ENCODE data around the gene CYSLTR2.
"Not testable (repeated sequence)": the region's sequence is repeated elsewhere in the genome, so short reads cannot be mapped to it uniquely, and the experiment has no call there.

Gene CYSLTR2

GRCh38 chr13:48645845-48646244 is 7.9 kb upstream of the CYSLTR2 start:
- no peak for FAIRE-seq

GRCh38 chr13:48646791-48647190 is 6.9 kb upstream of the CYSLTR2 start:
- no peak for FAIRE-seq

- FAIRE-seq = no peak
Observed at GRCh38 chr13:48647625-48648024, 6.1 kb upstream of the CYSLTR2 start.

GRCh38 chr13:48648446-48648845 is 5.3 kb upstream of the CYSLTR2 start:
- no peak for FAIRE-seq

GRCh38 chr13:48652851-48653471 is 768 bp upstream of the CYSLTR2 start:
- FAIRE-seq = no peak

- no peak for FAIRE-seq
Observed at GRCh38 chr13:48654511-48654910, 782 bp downstream of the CYSLTR2 start.

GRCh38 chr13:48655291-48655690 is 1.6 kb downstream of the CYSLTR2 start:
- FAIRE-seq = no peak

- FAIRE-seq = no peak
Observed at GRCh38 chr13:48656608-48657007, 2.9 kb downstream of the CYSLTR2 start.

- no peak for FAIRE-seq
Observed at GRCh38 chr13:48660361-48661076, 6.8 kb downstream of the CYSLTR2 start.

- FAIRE-seq = no peak
Observed at GRCh38 chr13:48661107-48661506, 7.4 kb downstream of the CYSLTR2 start.

GRCh38 chr13:48662226-48662625 is 8.5 kb downstream of the CYSLTR2 start:
- FAIRE-seq = no peak

- FAIRE-seq = no peak
Observed at GRCh38 chr13:48667136-48667535, 13.4 kb downstream of the CYSLTR2 start.

GRCh38 chr13:48671421-48671820 is 17.7 kb downstream of the CYSLTR2 start:
- not testable (repeated sequence) for FAIRE-seq

GRCh38 chr13:48675247-48675646 is 21.5 kb downstream of the CYSLTR2 start:
- no peak for FAIRE-seq

- no peak for FAIRE-seq
Observed at GRCh38 chr13:48678316-48678715, 24.6 kb downstream of the CYSLTR2 start.

- FAIRE-seq = no peak
Observed at GRCh38 chr13:48679941-48680680, 26.4 kb downstream of the CYSLTR2 start.

- no peak for FAIRE-seq
Observed at GRCh38 chr13:48680756-48681392, 27.1 kb downstream of the CYSLTR2 start.

- FAIRE-seq = no peak
Observed at GRCh38 chr13:48681905-48682304, 28.2 kb downstream of the CYSLTR2 start.

GRCh38 chr13:48682436-48682835 is 28.7 kb downstream of the CYSLTR2 start:
- FAIRE-seq = no peak

- FAIRE-seq = no peak
Observed at GRCh38 chr13:48686636-48687210, 33.0 kb downstream of the CYSLTR2 start.

GRCh38 chr13:48687249-48687648 is 33.5 kb downstream of the CYSLTR2 start:
- no peak for FAIRE-seq

- FAIRE-seq = no peak
Observed at GRCh38 chr13:48693998-48694397, 40.3 kb downstream of the CYSLTR2 start.

GRCh38 chr13:48695776-48696175 is 42.0 kb downstream of the CYSLTR2 start:
- no peak for FAIRE-seq
